Non-pigmented ciliary epithelial cell (primary cell): Measurements from ENCODE around the gene ANKRD12.

ENCODE experiments used
- DNase-seq: peaks from one replicate; pipeline ENCODE4 v3.0.0-alpha.2; 2010; ENCODE audit warnings: low read depth

Gene ANKRD12

GRCh38 chr18:9292047-9292446, 155.5 kb downstream of the ANKRD12 start:
- no peak for DNase-seq

GRCh38 chr18:9293948-9294347, 157.4 kb downstream of the ANKRD12 start:
- DNase-seq = no peak

- no peak for DNase-seq
These were observed 159.8 kb downstream of the ANKRD12 start for GRCh38 chr18:9296233-9297006.

- DNase-seq = no peak
These were observed 160.4 kb downstream of the ANKRD12 start for GRCh38 chr18:9297007-9297393.

- no peak for DNase-seq
These were observed 167.9 kb downstream of the ANKRD12 start for GRCh38 chr18:9304388-9305070.

- no peak for DNase-seq
These were observed 182.8 kb downstream of the ANKRD12 start for GRCh38 chr18:9319333-9319732.

- no peak for DNase-seq
These were observed 184.5 kb downstream of the ANKRD12 start for GRCh38 chr18:9321017-9321452.

- no peak for DNase-seq
These were observed 185.2 kb downstream of the ANKRD12 start for GRCh38 chr18:9321736-9322135.

- DNase-seq = no peak
These were observed 186.2 kb downstream of the ANKRD12 start for GRCh38 chr18:9322744-9323143.

- DNase-seq = no peak
These were observed 187.3 kb downstream of the ANKRD12 start for GRCh38 chr18:9323750-9324445.

- DNase-seq = no peak
These were observed 189.1 kb downstream of the ANKRD12 start for GRCh38 chr18:9325716-9326115.

- no peak for DNase-seq
These were observed 192.2 kb downstream of the ANKRD12 start for GRCh38 chr18:9328776-9329175.

GRCh38 chr18:9329471-9329870, 192.9 kb downstream of the ANKRD12 start:
- no peak for DNase-seq

GRCh38 chr18:9330419-9330818, 193.8 kb downstream of the ANKRD12 start:
- no peak for DNase-seq

GRCh38 chr18:9333441-9334328, 197.1 kb downstream of the ANKRD12 start:
- no peak for DNase-seq

GRCh38 chr18:9334329-9334972, 197.9 kb downstream of the ANKRD12 start, which contains the start of gene TWSG1:
TSS of gene TWSG1 (plus strand) at chr18:9334773. CDS start at chr18:9337230, 2,457 bp downstream.
- DNase-seq = no peak

- DNase-seq = no peak
These were observed 198.6 kb downstream of the ANKRD12 start for GRCh38 chr18:9334973-9335696.
